ENCODE data around the gene PDGFRA.

The PDGFRA gene

GRCh38 chr4:54255881-54256280 lies 26.8 kb downstream of the PDGFRA start:
- no peak for DNase-seq (ENCODE audit: low spot score)

- no peak for DNase-seq (ENCODE audit: low spot score)
Observed at GRCh38 chr4:54256491-54257486, 27.7 kb downstream of the PDGFRA start.

GRCh38 chr4:54265366-54265765 lies 36.3 kb downstream of the PDGFRA start:
- no peak for DNase-seq (ENCODE audit: low spot score)

GRCh38 chr4:54268151-54268550 lies 39.1 kb downstream of the PDGFRA start:
- no peak for DNase-seq (ENCODE audit: low spot score)

- no peak for DNase-seq (ENCODE audit: low spot score)
Observed at GRCh38 chr4:54271464-54271863, 42.4 kb downstream of the PDGFRA start.

- DNase-seq (ENCODE audit: low spot score): no peak
Observed at GRCh38 chr4:54272051-54272450, 43.0 kb downstream of the PDGFRA start.

GRCh38 chr4:54274264-54274663 lies 45.2 kb downstream of the PDGFRA start:
- no peak for DNase-seq (ENCODE audit: low spot score)

GRCh38 chr4:54274795-54275665 lies 45.9 kb downstream of the PDGFRA start:
- no peak for DNase-seq (ENCODE audit: low spot score)

GRCh38 chr4:54276641-54277430 lies 47.7 kb downstream of the PDGFRA start:
- DNase-seq (ENCODE audit: low spot score): no peak

GRCh38 chr4:54277691-54278090 lies 48.6 kb downstream of the PDGFRA start:
- DNase-seq (ENCODE audit: low spot score): no peak

- no peak for DNase-seq (ENCODE audit: low spot score)
Observed at GRCh38 chr4:54278216-54278615, 49.1 kb downstream of the PDGFRA start.

GRCh38 chr4:54281054-54281766 lies 52.1 kb downstream of the PDGFRA start:
- no peak for DNase-seq (ENCODE audit: low spot score)

GRCh38 chr4:54282837-54283236 lies 53.7 kb downstream of the PDGFRA start:
- DNase-seq (ENCODE audit: low spot score): no peak

- DNase-seq (ENCODE audit: low spot score): no peak
Observed at GRCh38 chr4:54289316-54289715, 60.2 kb downstream of the PDGFRA start.

- no peak for DNase-seq (ENCODE audit: low spot score)
Observed at GRCh38 chr4:54290980-54291379, 61.9 kb downstream of the PDGFRA start.

- DNase-seq (ENCODE audit: low spot score): no peak
Observed at GRCh38 chr4:54296548-54297203, 67.6 kb downstream of the PDGFRA start.

- DNase-seq (ENCODE audit: low spot score): no peak
Observed at GRCh38 chr4:54308110-54308509, 79.0 kb downstream of the PDGFRA start.

GRCh38 chr4:54315561-54316538 lies 86.8 kb downstream of the PDGFRA start:
- DNase-seq (ENCODE audit: low spot score): no peak

- DNase-seq (ENCODE audit: low spot score): no peak
Observed at GRCh38 chr4:54317690-54318089, 88.6 kb downstream of the PDGFRA start.
